Endothelial cell of hepatic sinusoid (primary cell): ENCODE data around the gene ARHGAP5.

Experiments used
- in situ Hi-C: cut with HindIII; loops from 2 replicates; pipeline ENCODE4 v1.10.0; 2017; ENCODE audit warnings: low sequenced_read_pairs

ARHGAP5 gene

GRCh38 chr14:32074887-32075572 is 2.1 kb upstream of the ARHGAP5 start:
- in situ Hi-C loops: loop anchor here (25.0 kb wide), 1 partner anchor 538 kb away; no protein-coding TSS in a partner anchor

- in situ Hi-C loops: no loop called here
Observed at GRCh38 chr14:32075672-32076277, 1.3 kb upstream of the ARHGAP5 start.

- in situ Hi-C loops: no loop called here
Observed at GRCh38 chr14:32076278-32077080, 625 bp upstream of the ARHGAP5 start.

GRCh38 chr14:32078023-32078857 is 1.1 kb downstream of the ARHGAP5 start:
- in situ Hi-C loops: no loop called here

GRCh38 chr14:32078858-32079216 is 1.7 kb downstream of the ARHGAP5 start:
- in situ Hi-C loops: no loop called here

GRCh38 chr14:32079264-32079663 is 2.2 kb downstream of the ARHGAP5 start:
- in situ Hi-C loops: no loop called here

- in situ Hi-C loops: no loop called here
Observed at GRCh38 chr14:32080001-32080510, 3.0 kb downstream of the ARHGAP5 start.

GRCh38 chr14:32081901-32082300 is 4.8 kb downstream of the ARHGAP5 start:
- in situ Hi-C loops: no loop called here

- in situ Hi-C loops: no loop called here
Observed at GRCh38 chr14:32083315-32083624, 6.2 kb downstream of the ARHGAP5 start.

- in situ Hi-C loops: no loop called here
Observed at GRCh38 chr14:32083789-32084188, 6.7 kb downstream of the ARHGAP5 start.

- in situ Hi-C loops: no loop called here
Observed at GRCh38 chr14:32085182-32085844, 8.2 kb downstream of the ARHGAP5 start.

- in situ Hi-C loops: no loop called here
Observed at GRCh38 chr14:32085845-32086383, 8.8 kb downstream of the ARHGAP5 start.

GRCh38 chr14:32087173-32087861 is 10.2 kb downstream of the ARHGAP5 start:
- in situ Hi-C loops: no loop called here

GRCh38 chr14:32087907-32088306 is 10.8 kb downstream of the ARHGAP5 start:
- in situ Hi-C loops: no loop called here

- in situ Hi-C loops: no loop called here
Observed at GRCh38 chr14:32090686-32091085, 13.6 kb downstream of the ARHGAP5 start.

- in situ Hi-C loops: no loop called here
Observed at GRCh38 chr14:32099473-32099872, 22.4 kb downstream of the ARHGAP5 start.

- in situ Hi-C loops: no loop called here
Observed at GRCh38 chr14:32100175-32100574, 23.1 kb downstream of the ARHGAP5 start.

- in situ Hi-C loops: no loop called here
Observed at GRCh38 chr14:32102152-32102787, 25.2 kb downstream of the ARHGAP5 start.

- in situ Hi-C loops: no loop called here
Observed at GRCh38 chr14:32102968-32103367, 25.9 kb downstream of the ARHGAP5 start.
